Mesothelial cell of epicardium (in vitro differentiated cells): ENCODE measurements around the gene KCNN3. TPM values are rescaled to one million over a fixed set of nuclear protein-coding genes. Genes with fewer than 3 reads are reported as not detected.

ENCODE experiments used
- DNase-seq, 2 experiments: peaks; one replicate each; pipeline ENCODE4 v3.0.0; 2021; ENCODE audit warnings: low spot score in 2 of 2; ENCODE audit not compliant: unreplicated experiment in 2 of 2
- H3K27ac Mint-ChIP-seq: 2 replicates; pipeline ENCODE4 v1.8.0; 2021; ENCODE audit warnings: mixed read lengths
- H3K27me3 Mint-ChIP-seq: 2 replicates; pipeline ENCODE4 v1.8.0; 2021; ENCODE audit warnings: low read depth, mixed read lengths
- H3K36me3 Mint-ChIP-seq: 2 replicates; pipeline ENCODE4 v1.8.0; 2021; ENCODE audit warnings: mixed read lengths
- H3K4me1 Mint-ChIP-seq: 2 replicates; pipeline ENCODE4 v1.8.0; 2021; ENCODE audit warnings: mixed read lengths
- H3K4me3 Mint-ChIP-seq: 2 replicates; pipeline ENCODE4 v1.8.0; 2021; ENCODE audit warnings: mild to moderate bottlenecking, moderate library complexity, mixed read lengths
- H3K9me3 Mint-ChIP-seq: 2 replicates; pipeline ENCODE4 v1.8.0; 2021; ENCODE audit warnings: mixed read lengths
- total RNA-seq: library from RNA; stranded (reverse); gene quantifications from 3 replicates; pipeline ENCODE4 v1.2.1, GENCODE V29; 2021
- TF ChIP-seq, protein P1 (sequence below): fragments of 200-600 bp; sonication (generic); IDR thresholded peaks from one replicate; pipeline ENCODE4 v1.5.0; 2021; ENCODE audit warnings: antibody characterized with exemption; ENCODE audit not compliant: unreplicated experiment

The KCNN3 gene
- total RNA-seq, 1 donor from 2014 or later, result 1.2 TPM

DNA sequence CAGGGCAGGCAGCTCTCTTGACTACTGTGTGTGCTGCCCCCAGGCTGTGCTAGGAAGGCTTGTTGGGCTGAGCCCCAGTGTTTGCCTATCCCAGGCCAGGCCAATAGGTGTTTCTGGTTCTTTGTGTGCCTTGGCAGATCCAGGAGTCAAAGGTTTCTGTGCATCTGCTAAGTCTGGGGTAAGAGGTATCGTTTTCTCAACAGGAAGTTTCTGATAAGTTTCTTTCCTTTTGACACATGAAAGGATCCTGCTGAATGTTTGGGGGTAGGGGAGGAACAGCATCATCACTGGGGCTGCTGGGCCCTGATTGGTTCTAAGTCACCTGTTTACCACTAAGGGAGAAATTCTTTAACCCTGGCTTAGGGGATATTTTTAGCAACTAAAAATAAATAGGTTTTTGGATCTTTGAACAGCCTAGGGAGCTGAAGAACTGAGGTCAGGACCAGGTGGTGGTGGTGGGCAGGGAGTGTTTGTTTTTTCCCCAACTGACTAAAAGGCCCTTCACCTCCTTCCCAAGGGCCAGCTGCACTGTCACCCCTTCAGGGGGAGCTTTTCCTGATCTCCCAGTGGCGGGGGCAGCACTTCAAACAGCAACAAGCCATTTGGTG, 85.1 kb downstream of the KCNN3 start:
- Mint-ChIP-seq H3K27ac (no peak overlapping the region), H3K36me3 (no peaks in the 10 kb centered on the region), H3K9me3 (no peaks in the 10 kb centered on the region), H3K4me3 (no peak overlapping the region), H3K4me1 (peaks cover 3% of the 10 kb centered on the region), H3K27me3 (peaks cover 17% of the 10 kb centered on the region)
- no peak for DNase-seq
- TF ChIP-seq, protein P1, sequence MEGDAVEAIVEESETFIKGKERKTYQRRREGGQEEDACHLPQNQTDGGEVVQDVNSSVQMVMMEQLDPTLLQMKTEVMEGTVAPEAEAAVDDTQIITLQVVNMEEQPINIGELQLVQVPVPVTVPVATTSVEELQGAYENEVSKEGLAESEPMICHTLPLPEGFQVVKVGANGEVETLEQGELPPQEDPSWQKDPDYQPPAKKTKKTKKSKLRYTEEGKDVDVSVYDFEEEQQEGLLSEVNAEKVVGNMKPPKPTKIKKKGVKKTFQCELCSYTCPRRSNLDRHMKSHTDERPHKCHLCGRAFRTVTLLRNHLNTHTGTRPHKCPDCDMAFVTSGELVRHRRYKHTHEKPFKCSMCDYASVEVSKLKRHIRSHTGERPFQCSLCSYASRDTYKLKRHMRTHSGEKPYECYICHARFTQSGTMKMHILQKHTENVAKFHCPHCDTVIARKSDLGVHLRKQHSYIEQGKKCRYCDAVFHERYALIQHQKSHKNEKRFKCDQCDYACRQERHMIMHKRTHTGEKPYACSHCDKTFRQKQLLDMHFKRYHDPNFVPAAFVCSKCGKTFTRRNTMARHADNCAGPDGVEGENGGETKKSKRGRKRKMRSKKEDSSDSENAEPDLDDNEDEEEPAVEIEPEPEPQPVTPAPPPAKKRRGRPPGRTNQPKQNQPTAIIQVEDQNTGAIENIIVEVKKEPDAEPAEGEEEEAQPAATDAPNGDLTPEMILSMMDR, result no peak

DNA sequence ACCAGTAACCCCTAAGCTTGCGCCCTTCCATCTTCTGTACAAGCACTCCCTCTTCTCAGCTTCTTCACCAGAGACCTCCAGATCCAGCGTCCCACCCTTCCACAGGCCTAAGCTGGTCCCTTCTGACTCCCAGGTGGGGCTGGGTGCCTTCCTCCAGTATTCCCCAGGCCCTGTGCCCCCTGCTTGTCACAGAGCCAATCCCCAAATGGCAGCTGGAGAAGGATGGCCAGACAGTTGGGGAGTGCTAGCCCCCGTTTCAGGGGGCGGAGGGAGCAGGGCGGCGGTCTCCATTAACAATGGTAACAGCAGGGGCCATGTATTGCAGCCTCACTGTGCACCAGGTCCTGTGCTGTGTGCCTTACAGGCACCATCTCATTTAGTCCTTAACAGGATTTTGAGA, 85.7 kb downstream of the KCNN3 start:
- H3K27me3 Mint-ChIP-seq, result peaks cover 14% of the 10 kb centered on the region
- H3K27ac Mint-ChIP-seq, result no peak overlapping the region
- H3K4me3 Mint-ChIP-seq, result no peak overlapping the region
- H3K4me1 Mint-ChIP-seq, result peaks cover 3% of the 10 kb centered on the region
- H3K36me3 Mint-ChIP-seq, result no peaks in the 10 kb centered on the region
- no peak for DNase-seq
- TF ChIP-seq, protein P1, result no peak
- H3K9me3 Mint-ChIP-seq, result no peaks in the 10 kb centered on the region

DNA sequence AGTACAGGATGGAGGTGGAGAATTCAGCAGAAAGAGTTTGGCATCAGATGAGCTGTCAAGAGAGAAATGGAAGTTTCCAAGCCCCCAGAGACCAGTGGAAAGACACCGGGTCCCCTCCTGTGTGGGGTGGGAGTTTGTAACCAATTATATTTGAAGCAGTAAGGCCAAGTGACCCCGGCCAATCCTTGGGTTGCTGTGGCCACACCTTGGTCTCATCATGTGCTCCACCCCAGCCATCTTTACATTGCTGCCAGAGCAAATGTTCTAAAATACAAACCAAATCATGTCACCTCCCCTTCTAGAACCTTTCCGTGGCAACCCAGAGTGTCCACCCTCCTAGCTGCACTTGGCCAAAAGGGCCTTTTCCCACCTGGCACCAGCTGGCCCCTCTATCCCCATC, 86.1 kb downstream of the KCNN3 start:
- Mint-ChIP-seq H3K4me1 (peaks cover 3% of the 10 kb centered on the region), H3K27me3 (peaks cover 13% of the 10 kb centered on the region), H3K9me3 (peaks cover under 1% of the 10 kb centered on the region), H3K4me3 (no peak overlapping the region), H3K27ac (no peak overlapping the region), H3K36me3 (no peaks in the 10 kb centered on the region)
- TF ChIP-seq, protein P1, result no peak
- no peak for DNase-seq

DNA sequence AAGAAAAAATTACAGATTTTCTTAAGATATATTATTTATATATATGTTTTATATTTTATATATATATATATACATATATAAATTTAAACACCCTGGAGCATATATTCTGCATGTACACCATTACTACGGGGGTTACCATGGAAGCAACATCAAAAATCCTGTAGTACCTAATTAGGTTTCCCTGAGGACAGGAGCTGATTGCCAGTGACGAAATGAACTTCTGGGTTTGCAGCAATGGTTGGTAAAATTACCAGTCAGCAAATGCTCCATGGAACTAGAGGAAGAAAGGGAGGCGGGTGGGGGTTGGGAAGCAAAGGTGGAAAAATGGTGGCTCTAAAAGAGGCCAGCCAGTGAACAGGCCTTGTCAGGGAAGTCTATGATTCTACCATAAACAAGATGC, 89.5 kb downstream of the KCNN3 start:
- TF ChIP-seq, protein P1, result no peak
- Mint-ChIP-seq H3K4me3 (no peak overlapping the region), H3K27ac (no peak overlapping the region), H3K27me3 (peaks cover 13% of the 10 kb centered on the region), H3K9me3 (peaks cover 4% of the 10 kb centered on the region), H3K36me3 (no peaks in the 10 kb centered on the region), H3K4me1 (peaks cover 3% of the 10 kb centered on the region)
- DNase-seq, result no peak

DNA sequence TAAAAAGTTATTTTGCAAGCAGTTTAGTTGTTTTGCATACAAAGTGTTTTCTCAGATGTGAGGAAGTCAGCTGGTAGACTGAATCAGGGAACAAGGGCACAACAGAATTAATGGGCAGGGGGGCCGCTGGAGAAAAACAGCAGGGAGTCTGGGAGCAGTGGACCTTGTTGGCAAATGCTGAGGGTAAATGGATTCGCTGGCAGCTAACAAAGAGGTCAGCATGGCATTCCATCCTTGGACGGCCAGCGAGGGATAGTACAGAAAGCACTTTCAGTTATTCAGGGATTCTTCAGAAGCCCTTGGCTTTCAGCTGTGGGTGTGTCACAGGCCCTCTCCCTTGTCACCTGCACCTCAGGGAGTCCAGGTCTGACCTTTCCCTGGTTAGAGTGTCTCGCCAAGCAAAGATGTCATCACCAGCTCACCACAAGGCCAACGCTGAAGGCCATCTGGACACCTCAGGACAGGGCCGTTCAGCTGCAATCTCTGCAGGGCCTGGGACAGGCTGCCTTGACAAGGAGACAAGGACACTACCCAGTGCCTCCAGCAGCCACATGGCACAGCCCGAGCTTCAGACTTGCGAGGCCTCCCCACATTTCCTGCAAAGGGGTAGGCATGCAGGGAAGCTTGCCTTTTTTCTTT, 90.4 kb downstream of the KCNN3 start:
- H3K4me3 Mint-ChIP-seq, result no peak overlapping the region

More for the DNA sequence above, 90.4 kb downstream of the KCNN3 start:
- H3K9me3 Mint-ChIP-seq, result peaks cover 4% of the 10 kb centered on the region
- H3K4me1 Mint-ChIP-seq, result no peaks in the 10 kb centered on the region
- DNase-seq, result no peak
- peaks cover 13% of the 10 kb centered on the region for H3K27me3 Mint-ChIP-seq
- TF ChIP-seq, protein P1, result no peak
- H3K27ac Mint-ChIP-seq, result no peak overlapping the region
- no peaks in the 10 kb centered on the region for H3K36me3 Mint-ChIP-seq
